ENCODE data around the gene MTHFD1L.

DNA sequence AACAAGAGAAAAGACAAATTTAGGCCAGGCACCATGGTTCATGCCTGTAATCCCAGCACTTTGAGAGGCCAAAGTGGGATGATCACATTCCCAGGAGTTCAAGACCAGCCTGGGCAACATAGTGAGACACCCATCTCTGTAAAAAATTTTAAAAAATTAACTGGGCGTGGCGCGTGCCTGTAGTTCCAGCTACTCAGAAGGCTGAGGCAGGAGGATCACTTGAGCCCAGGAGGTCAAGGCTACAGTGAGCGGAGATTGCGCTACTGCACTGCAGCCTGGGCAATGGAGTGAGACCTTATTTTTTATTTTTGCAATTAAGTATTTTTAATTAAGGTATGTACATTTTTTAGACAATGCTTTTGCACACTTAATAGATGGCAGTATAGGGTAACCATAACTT, 3.3 kb downstream of the MTHFD1L start:
- TF ChIP-seq, protein P1, sequence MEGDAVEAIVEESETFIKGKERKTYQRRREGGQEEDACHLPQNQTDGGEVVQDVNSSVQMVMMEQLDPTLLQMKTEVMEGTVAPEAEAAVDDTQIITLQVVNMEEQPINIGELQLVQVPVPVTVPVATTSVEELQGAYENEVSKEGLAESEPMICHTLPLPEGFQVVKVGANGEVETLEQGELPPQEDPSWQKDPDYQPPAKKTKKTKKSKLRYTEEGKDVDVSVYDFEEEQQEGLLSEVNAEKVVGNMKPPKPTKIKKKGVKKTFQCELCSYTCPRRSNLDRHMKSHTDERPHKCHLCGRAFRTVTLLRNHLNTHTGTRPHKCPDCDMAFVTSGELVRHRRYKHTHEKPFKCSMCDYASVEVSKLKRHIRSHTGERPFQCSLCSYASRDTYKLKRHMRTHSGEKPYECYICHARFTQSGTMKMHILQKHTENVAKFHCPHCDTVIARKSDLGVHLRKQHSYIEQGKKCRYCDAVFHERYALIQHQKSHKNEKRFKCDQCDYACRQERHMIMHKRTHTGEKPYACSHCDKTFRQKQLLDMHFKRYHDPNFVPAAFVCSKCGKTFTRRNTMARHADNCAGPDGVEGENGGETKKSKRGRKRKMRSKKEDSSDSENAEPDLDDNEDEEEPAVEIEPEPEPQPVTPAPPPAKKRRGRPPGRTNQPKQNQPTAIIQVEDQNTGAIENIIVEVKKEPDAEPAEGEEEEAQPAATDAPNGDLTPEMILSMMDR (IDR thresholded peaks at IDR 0.05): no peak
- no peak for TF ChIP-seq POLR2A (IDR thresholded peaks at IDR 0.05)

Measured in body of pancreas (tissue), 4 donors.